GM12878 (cell line): ENCODE data around the gene NSFL1C. TPM values are rescaled to one million over a fixed set of nuclear protein-coding genes. Genes with fewer than 3 reads are reported as not detected.

Experiments used
- ATAC-seq: fragments of 200-7000 bp; cut with Tn5 transposase; 3 replicates; pipeline ENCODE4 v1.9.1; 2020; ENCODE audit warnings: mild to moderate bottlenecking, moderate library complexity
- BruUV-seq: library from RNA; stranded (reverse); fragments of 400-500 nt; replicated peaks from 2 replicates; lab custom pipeline; 2021; lab: Mats Ljungman, UMichigan
- CTCF ChIA-PET: fragments of 300-600 bp; sonication (Branson Sonifier 250); formaldehyde crosslinking; extraction: SDS; loops from one replicate; lab custom pipeline; 2021; ENCODE audit warnings: inconsistent platforms; lab: Yijun Ruan, JAX
- POLR2A ChIA-PET: fragments of 350-600 bp; formaldehyde crosslinking; extraction: SDS; loops from one replicate; lab custom pipeline; 2021; ENCODE audit warnings: inconsistent platforms; lab: Charles Lee
- RAD21 ChIA-PET: fragments of 300-600 bp; sonication (Branson Sonifier 250); formaldehyde crosslinking; loops from one replicate; lab custom pipeline; 2023; ENCODE audit warnings: antibody characterized with exemption; ENCODE audit not compliant: unreplicated experiment; lab: Charles Lee
- SMC1A ChIA-PET: fragments of 300-600 bp; sonication (Branson Sonifier 250); formaldehyde crosslinking; loops from one replicate; lab custom pipeline; 2023; ENCODE audit not compliant: unreplicated experiment, uncharacterized antibody; lab: Charles Lee
- DNase-seq: peaks from one replicate; pipeline ENCODE4 v3.0.0-alpha.2; 2011; ENCODE audit warnings: low read depth, low spot score
- FAIRE-seq: peaks from 3 replicates; lab custom pipeline; 2011; peaks lifted over from hg19 to GRCh38; lab: Jason Lieb, UNC
- H2AFZ ChIP-seq: 2 replicates; pipeline ENCODE4 v1.6.0; 2011; ENCODE audit warnings: low read depth, low read length, control low read depth; ENCODE audit not compliant: control insufficient read depth
- H3K27ac ChIP-seq: 2 replicates; pipeline ENCODE4 v1.5.1; 2011; ENCODE audit warnings: control low read depth; ENCODE audit not compliant: control insufficient read depth, insufficient read depth
- H3K27me3 ChIP-seq, 2 experiments: replicated peaks in 1 of 2; 2 replicates each; pipeline versions ENCODE4 v1.6.0 to v1.6.1; 2011; ENCODE audit warnings: low read length in 1 of 2; ENCODE audit not compliant: control insufficient read depth in 2 of 2, insufficient read depth in 2 of 2
- H3K36me3 ChIP-seq, 2 experiments: 2 replicates each; pipeline ENCODE4 v1.5.1; 2011; ENCODE audit warnings: low read length in 1 of 2; ENCODE audit not compliant: control insufficient read depth in 2 of 2, insufficient read depth in 2 of 2
- H3K4me1 ChIP-seq: 2 replicates; pipeline ENCODE4 v1.6.1; 2011; ENCODE audit warnings: mild to moderate bottlenecking, low read length, moderate library complexity, mixed read lengths; ENCODE audit not compliant: control insufficient read depth, insufficient read depth
- H3K4me2 ChIP-seq: 2 replicates; pipeline ENCODE4 v1.6.0; 2011; ENCODE audit warnings: control low read depth; ENCODE audit not compliant: control insufficient read depth, insufficient read depth
- H3K4me3 ChIP-seq: fragments of 200-600 bp; sonication (generic); 2 replicates; pipeline ENCODE4 v1.5.1; 2016
- H3K79me2 ChIP-seq: 2 replicates; pipeline ENCODE4 v1.6.0; 2011; ENCODE audit warnings: low read length; ENCODE audit not compliant: control insufficient read depth, insufficient read depth
- H3K9ac ChIP-seq: 2 replicates; pipeline ENCODE4 v1.8.0; 2011; ENCODE audit warnings: low read length, control low read depth, mixed read lengths; ENCODE audit not compliant: control insufficient read depth, insufficient read depth
- H3K9me3 ChIP-seq: replicated peaks from 3 replicates; pipeline ENCODE4 v1.5.1; 2011; ENCODE audit warnings: mild to moderate bottlenecking, low read length; ENCODE audit not compliant: control insufficient read depth, insufficient read depth
- H4K20me1 ChIP-seq: 2 replicates; pipeline ENCODE4 v1.6.0; 2011; ENCODE audit not compliant: control insufficient read depth, insufficient read depth
- WGBS: methylation state at CpG from one replicate; pipeline ENCODE4 v1.1.6; 2016; ENCODE audit warnings: low lambda C conversion rate; ENCODE audit not compliant: insufficient replicate concordance, insufficient coverage; ENCODE audit errors: missing lambda C conversion rate; 5-methylcytosine and 5-hydroxymethylcytosine counted together
- in situ Hi-C: fragments of 300-500 bp; cut with MboI; formaldehyde crosslinking; loops from 9 replicates; pipeline ENCODE4 v1.14.3; 2018; ENCODE audit warnings: mixed read lengths
- intact Hi-C: fragments of 100-400 bp; cut with micrococcal nuclease; formaldehyde crosslinking; loops from one replicate; pipeline ENCODE4 v1.14.2; 2022; ENCODE audit not compliant: unreplicated experiment
- polyA plus RNA-seq, 11 experiments: library from polyadenylated mRNA; depleted of rRNA in 4 of 11; unstranded in 6 of 11; stranded (reverse) in 5 of 11; fragments of >200 nt; fragmentation: Nextera tagmentation in 4 of 11; fragmentation: Illumina TruSeq in 1 of 11; extraction: Ambion mirVana in 4 of 11; extraction: Trizol in 1 of 11; gene quantifications; 1 replicate in 1 of 11; 2 replicates in 10 of 11; pipeline versions ENCODE4 v1.2.1 to v1.2.3, GENCODE V29; 2011 to 2016; ENCODE audit warnings: inconsistent platforms in 2 of 11, missing spikeins in 2 of 11, low read depth in 1 of 11
- total RNA-seq, 4 experiments: library from RNA; depleted of rRNA in 3 of 4; stranded (reverse); fragments of >200 nt in 3 of 4; fragmentation: Illumina TruSeq in 1 of 4; extraction: Trizol in 1 of 4; gene quantifications; 2 replicates each; pipeline versions ENCODE4 v1.2.1 to v1.2.3, GENCODE V29; 2013 to 2021
- TF ChIP-seq, protein P1 (sequence below): fragments of 450-650 bp; IDR thresholded peaks from 2 replicates; pipeline ENCODE4 v1.6.1; 2017; ENCODE audit warnings: mild to moderate bottlenecking, moderate library complexity

The NSFL1C gene
- total and polyA plus RNA-seq, 10 of the 15 experiments (the other 5 are each of a cell fraction or from before 2014, with no cell fraction given): 21.5 to 100 (median 38.1) TPM

DNA sequence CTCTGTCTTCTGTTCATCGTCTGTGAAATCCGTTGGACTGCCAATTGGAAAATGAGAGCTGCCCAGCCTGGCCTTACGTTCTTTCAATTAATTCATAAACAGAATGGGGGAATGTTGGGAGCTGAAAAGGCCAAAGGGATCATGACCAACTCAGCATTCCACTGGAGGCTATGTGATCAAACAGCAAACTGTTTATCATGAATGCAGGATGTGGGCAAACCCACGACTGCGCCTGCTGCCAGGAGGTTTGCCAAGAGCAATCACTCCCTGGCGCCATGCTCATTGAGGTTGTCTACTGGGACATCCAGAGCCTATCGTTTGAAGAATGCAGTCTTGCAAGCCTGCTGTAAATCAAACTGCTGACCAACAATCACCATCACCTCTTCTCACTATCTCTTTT lies 64.5 kb downstream of the NSFL1C start:
- FAIRE-seq (no peak), DNase-seq (no peak), ATAC-seq (no peak)
- 54% methylated on average over 7 of the region's 7 CpGs for WGBS
- H2AFZ ChIP-seq: no peak overlapping the region
- ChIA-PET POLR2A (interaction anchor here (0.7 kb wide), 1 partner anchor 9 kb away, joined by 3 read pairs; no protein-coding TSS in a partner anchor), SMC1A (interaction anchor here (1.1 kb wide), 1 partner anchor 34 kb away, joined by 3 read pairs; no protein-coding TSS in a partner anchor), CTCF (interaction anchor here (1.1 kb wide), 1 partner anchor 101 kb away, joined by 3 read pairs; no protein-coding TSS in a partner anchor), RAD21 (no interaction called here)
- no peak overlapping the region for H3K4me2 ChIP-seq
- no TSS peak for BruUV-seq
- no peaks in the 10 kb centered on the region for H3K79me2 ChIP-seq
- in situ Hi-C loops: no loop called here
- no peaks in the 10 kb centered on the region for H3K36me3 ChIP-seq
- no peaks in the 10 kb centered on the region; a peak in 2 of 4 replicates for H3K27me3 ChIP-seq
- intact Hi-C loops: no loop called here
- no peaks in the 10 kb centered on the region for H4K20me1 ChIP-seq
- H3K4me1 ChIP-seq: peaks cover 4% of the 10 kb centered on the region; the same call in 1 of the 2 replicates
- TF ChIP-seq, protein P1, sequence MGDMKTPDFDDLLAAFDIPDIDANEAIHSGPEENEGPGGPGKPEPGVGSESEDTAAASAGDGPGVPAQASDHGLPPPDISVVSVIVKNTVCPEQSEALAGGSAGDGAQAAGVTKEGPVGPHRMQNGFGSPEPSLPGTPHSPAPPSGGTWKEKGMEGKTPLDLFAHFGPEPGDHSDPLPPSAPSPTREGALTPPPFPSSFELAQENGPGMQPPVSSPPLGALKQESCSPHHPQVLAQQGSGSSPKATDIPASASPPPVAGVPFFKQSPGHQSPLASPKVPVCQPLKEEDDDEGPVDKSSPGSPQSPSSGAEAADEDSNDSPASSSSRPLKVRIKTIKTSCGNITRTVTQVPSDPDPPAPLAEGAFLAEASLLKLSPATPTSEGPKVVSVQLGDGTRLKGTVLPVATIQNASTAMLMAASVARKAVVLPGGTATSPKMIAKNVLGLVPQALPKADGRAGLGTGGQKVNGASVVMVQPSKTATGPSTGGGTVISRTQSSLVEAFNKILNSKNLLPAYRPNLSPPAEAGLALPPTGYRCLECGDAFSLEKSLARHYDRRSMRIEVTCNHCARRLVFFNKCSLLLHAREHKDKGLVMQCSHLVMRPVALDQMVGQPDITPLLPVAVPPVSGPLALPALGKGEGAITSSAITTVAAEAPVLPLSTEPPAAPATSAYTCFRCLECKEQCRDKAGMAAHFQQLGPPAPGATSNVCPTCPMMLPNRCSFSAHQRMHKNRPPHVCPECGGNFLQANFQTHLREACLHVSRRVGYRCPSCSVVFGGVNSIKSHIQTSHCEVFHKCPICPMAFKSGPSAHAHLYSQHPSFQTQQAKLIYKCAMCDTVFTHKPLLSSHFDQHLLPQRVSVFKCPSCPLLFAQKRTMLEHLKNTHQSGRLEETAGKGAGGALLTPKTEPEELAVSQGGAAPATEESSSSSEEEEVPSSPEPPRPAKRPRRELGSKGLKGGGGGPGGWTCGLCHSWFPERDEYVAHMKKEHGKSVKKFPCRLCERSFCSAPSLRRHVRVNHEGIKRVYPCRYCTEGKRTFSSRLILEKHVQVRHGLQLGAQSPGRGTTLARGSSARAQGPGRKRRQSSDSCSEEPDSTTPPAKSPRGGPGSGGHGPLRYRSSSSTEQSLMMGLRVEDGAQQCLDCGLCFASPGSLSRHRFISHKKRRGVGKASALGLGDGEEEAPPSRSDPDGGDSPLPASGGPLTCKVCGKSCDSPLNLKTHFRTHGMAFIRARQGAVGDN: no peak
- no peaks in the 10 kb centered on the region for H3K9me3 ChIP-seq
- no peak overlapping the region for H3K27ac ChIP-seq
- H3K9ac ChIP-seq: no peak overlapping the region
- no peak overlapping the region for H3K4me3 ChIP-seq
